HepG2 (cell line): ENCODE measurements around the gene CCDC30. TPM values are rescaled to one million over a fixed set of nuclear protein-coding genes. Genes with fewer than 3 reads are reported as not detected.

Source experiments
- ATAC-seq: fragments of 200-7000 bp; cut with Tn5 transposase; 3 replicates; pipeline ENCODE4 v1.9.1; 2020; ENCODE audit warnings: mild to moderate bottlenecking, moderate library complexity
- BruUV-seq: library from RNA; stranded (reverse); fragments of 400-500 nt; replicated peaks from 2 replicates; lab custom pipeline; 2021; lab: Mats Ljungman, UMichigan
- CTCF ChIA-PET: fragments of 300-600 bp; formaldehyde crosslinking; extraction: SDS; loops from one replicate; lab custom pipeline; 2021; ENCODE audit warnings: low total read pairs, inconsistent platforms, low intra/inter-chr PET ratio; lab: Yijun Ruan, JAX
- POLR2A ChIA-PET: fragments of 350-600 bp; sonication (Branson Sonifier 250); formaldehyde crosslinking; loops from one replicate; lab custom pipeline; 2020; ENCODE audit warnings: antibody characterized with exemption, inconsistent platforms; lab: Yijun Ruan, JAX
- DNase-seq: peaks from one replicate; pipeline ENCODE4 v3.0.0-alpha.2; 2015; ENCODE audit warnings: low spot score
- FAIRE-seq: peaks from 3 replicates; lab custom pipeline; 2011; peaks lifted over from hg19 to GRCh38; lab: Jason Lieb, UNC
- H2AFZ ChIP-seq: one replicate; pipeline ENCODE4 v1.6.1; 2011; ENCODE audit warnings: low read length, inconsistent platforms
- H3K27ac ChIP-seq: fragments of 300-600 bp; 3 replicates; pipeline ENCODE4 v1.8.0; 2011; ENCODE audit warnings: mixed run types, mild to moderate bottlenecking, mixed read lengths, low read length, inconsistent platforms; ENCODE audit not compliant: insufficient read depth; ENCODE audit errors: extremely low read length
- H3K27me3 ChIP-seq, 2 experiments: fragments of 200-600 bp in 1 of 2; 2 replicates in 1 of 2; 3 replicates in 1 of 2; pipeline versions ENCODE4 v1.6.0 to v1.8.0; 2011; ENCODE audit warnings: low read length in 2 of 2, mild to moderate bottlenecking in 2 of 2, moderate library complexity in 2 of 2, inconsistent platforms in 1 of 2; ENCODE audit not compliant: insufficient read depth in 2 of 2, control insufficient read depth in 1 of 2
- H3K36me3 ChIP-seq, 2 experiments: fragments of 200-600 bp in 1 of 2; replicated peaks in 1 of 2; 2 replicates in 1 of 2; 3 replicates in 1 of 2; pipeline versions ENCODE4 v1.5.1 to v1.8.0; 2011; ENCODE audit warnings: low read length in 2 of 2, inconsistent platforms in 1 of 2; ENCODE audit not compliant: insufficient read depth in 2 of 2, control insufficient read depth in 1 of 2
- H3K4me1 ChIP-seq: 2 replicates; pipeline ENCODE4 v1.5.1; 2012; ENCODE audit warnings: low read length, inconsistent platforms; ENCODE audit not compliant: insufficient read depth
- H3K4me2 ChIP-seq: 2 replicates; pipeline ENCODE4 v1.6.0; 2011; ENCODE audit warnings: low read depth, low read length, inconsistent platforms
- H3K4me3 ChIP-seq, 3 experiments: fragments of 200-600 bp in 1 of 3; sonication (generic), shearing (Covaris generic) in 1 of 3; replicated peaks in 1 of 3; 2 replicates each; pipeline ENCODE4 v1.5.1; 2011 to 2016; ENCODE audit warnings: low read length in 3 of 3, inconsistent platforms in 2 of 3, low read depth in 2 of 3, mild to moderate bottlenecking in 2 of 3, control low read depth in 1 of 3, mixed read lengths in 1 of 3; ENCODE audit not compliant: insufficient read depth in 1 of 3
- H3K79me2 ChIP-seq: one replicate; pipeline ENCODE4 v1.6.1; 2011; ENCODE audit warnings: low read length, inconsistent platforms; ENCODE audit not compliant: insufficient read depth
- H3K9ac ChIP-seq: 2 replicates; pipeline ENCODE4 v1.6.0; 2011; ENCODE audit warnings: mild to moderate bottlenecking, low read depth, low read length, inconsistent platforms; ENCODE audit not compliant: insufficient read depth
- H3K9me3 ChIP-seq: 2 replicates; pipeline ENCODE4 v1.5.1; 2012; ENCODE audit warnings: mild to moderate bottlenecking, low read length
- H4K20me1 ChIP-seq: 2 replicates; pipeline ENCODE4 v1.6.0; 2011; ENCODE audit warnings: inconsistent platforms, mild to moderate bottlenecking, low read length, moderate library complexity; ENCODE audit not compliant: insufficient read depth
- CHCHD3 ChIP-seq: sonication (generic); formaldehyde crosslinking; IDR thresholded peaks from 2 replicates; pipeline ENCODE4 v1.8.0; 2022; ENCODE audit warnings: mild to moderate bottlenecking, missing genetic modification reagents, moderate library complexity
- EP300 ChIP-seq, 3 experiments: sonication (generic) in 1 of 3; formaldehyde crosslinking in 1 of 3; IDR thresholded peaks; 2 replicates each; pipeline versions ENCODE4 v1.5.1 to v1.6.1; 2011 to 2020; ENCODE audit warnings: low read depth in 2 of 3, low read length in 2 of 3, borderline replicate concordance in 1 of 3, improper control_type of control experiment in 1 of 3, mild to moderate bottlenecking in 1 of 3, missing genetic modification reagents in 1 of 3, moderate library complexity in 1 of 3
- EZH2 ChIP-seq: conservative IDR thresholded peaks from 2 replicates; pipeline ENCODE4 v1.6.1; 2012; ENCODE audit warnings: mild to moderate bottlenecking, low read depth, low read length, moderate library complexity
- FLYWCH1 ChIP-seq: sonication (generic); formaldehyde crosslinking; IDR thresholded peaks from 2 replicates; pipeline ENCODE4 v1.8.1; 2023; ENCODE audit warnings: mild to moderate bottlenecking, missing genetic modification reagents
- FOXJ3 ChIP-seq: sonication (generic); formaldehyde crosslinking; IDR thresholded peaks from 2 replicates; pipeline ENCODE4 v1.4.0; 2020; ENCODE audit warnings: missing genetic modification reagents, mild to moderate bottlenecking, borderline replicate concordance
- IKZF4 ChIP-seq: sonication (generic); formaldehyde crosslinking; IDR thresholded peaks from 2 replicates; pipeline ENCODE4 v1.5.1; 2020; ENCODE audit warnings: borderline replicate concordance, mild to moderate bottlenecking, low read depth, missing genetic modification reagents; ENCODE audit errors: not compliant biosample characterization
- JUN ChIP-seq: sonication (generic); formaldehyde crosslinking; IDR thresholded peaks from 2 replicates; pipeline ENCODE4 v1.4.0; 2020; ENCODE audit warnings: mild to moderate bottlenecking, missing genetic modification reagents
- JUNB ChIP-seq: sonication (generic); formaldehyde crosslinking; IDR thresholded peaks from 2 replicates; pipeline ENCODE4 v1.8.0; 2022; ENCODE audit warnings: missing genetic modification reagents, mild to moderate bottlenecking, borderline replicate concordance
- KLF12 ChIP-seq: sonication (generic); formaldehyde crosslinking; IDR thresholded peaks from 2 replicates; pipeline ENCODE4 v1.4.0; 2020; ENCODE audit warnings: missing genetic modification reagents, borderline replicate concordance
- NBN ChIP-seq: fragments of 450-650 bp; conservative IDR thresholded peaks from 2 replicates; pipeline ENCODE4 v1.6.1; 2017
- NFRKB ChIP-seq: fragments of 450-650 bp; IDR thresholded peaks from 2 replicates; pipeline ENCODE4 v1.6.1; 2017
- PRDM10 ChIP-seq: sonication (generic); formaldehyde crosslinking; IDR thresholded peaks from 2 replicates; pipeline ENCODE4 v1.4.0; 2020; ENCODE audit warnings: low read depth, missing genetic modification reagents
- SP5 ChIP-seq: IDR thresholded peaks from 2 replicates; pipeline ENCODE4 v1.6.1; 2016; ENCODE audit warnings: low read depth, borderline replicate concordance
- ZBED4 ChIP-seq: sonication (generic); formaldehyde crosslinking; IDR thresholded peaks from 2 replicates; pipeline ENCODE4 v1.4.0; 2020; ENCODE audit warnings: missing genetic modification reagents, borderline replicate concordance
- ZNF136 ChIP-seq: sonication (generic); formaldehyde crosslinking; IDR thresholded peaks from 2 replicates; pipeline ENCODE4 v1.8.1; 2022; ENCODE audit warnings: low read depth, mild to moderate bottlenecking, moderate library complexity, missing genetic modification reagents
- ZNF326 ChIP-seq: sonication (generic); formaldehyde crosslinking; IDR thresholded peaks from 2 replicates; pipeline ENCODE4 v1.4.0; 2020; ENCODE audit warnings: missing genetic modification reagents, borderline replicate concordance
- ZNF766 ChIP-seq: sonication (generic); formaldehyde crosslinking; IDR thresholded peaks from 2 replicates; pipeline ENCODE4 v1.5.0; 2020; ENCODE audit warnings: missing genetic modification reagents, borderline replicate concordance
- ZNF788 ChIP-seq: sonication (generic); formaldehyde crosslinking; IDR thresholded peaks from 2 replicates; pipeline ENCODE4 v1.5.0; 2020; ENCODE audit warnings: mild to moderate bottlenecking, missing genetic modification reagents, borderline replicate concordance
- WGBS: methylation state at CpG from one replicate; pipeline ENCODE4 v1.1.6; 2017; ENCODE audit warnings: low lambda C conversion rate; 5-methylcytosine and 5-hydroxymethylcytosine counted together
- in situ Hi-C: cut with HindIII; loops from 2 replicates; pipeline ENCODE4 v1.10.0; 2017; ENCODE audit warnings: low pct_unique_long_range_greater_than_20kb; ENCODE audit not compliant: extremely low pct_ligation_motif_present
- intact Hi-C: fragments of 100-400 bp; cut with micrococcal nuclease; formaldehyde crosslinking; loops from one replicate; pipeline ENCODE4 v1.10.0; 2022; ENCODE audit not compliant: unreplicated experiment
- polyA plus RNA-seq, 8 experiments: library from polyadenylated mRNA; depleted of rRNA in 3 of 8; stranded (reverse) in 7 of 8; unstranded in 1 of 8; fragments of >200 nt; fragmentation: Illumina TruSeq in 4 of 8; extraction: Trizol in 4 of 8; gene quantifications; 2 replicates each; pipeline versions ENCODE4 v1.2.1 to v1.2.3, GENCODE V29; 2011 to 2016; ENCODE audit warnings: low read depth in 4 of 8, missing spikeins in 1 of 8, mixed read lengths in 1 of 8; ENCODE audit not compliant: insufficient read depth in 1 of 8
- total RNA-seq, 5 experiments: library from RNA; depleted of rRNA; stranded (reverse); fragments of >200 nt; fragmentation: Illumina TruSeq; extraction: Trizol; gene quantifications; 2 replicates each; pipeline ENCODE4 v1.2.3, GENCODE V29; 2016; ENCODE audit warnings: low read depth in 1 of 5

CCDC30 gene
- total and polyA plus RNA-seq, 2 of the 13 experiments (the other 11 are each of a cell fraction or from before 2014, with no cell fraction given): 0.25 to 0.77 TPM

DNA sequence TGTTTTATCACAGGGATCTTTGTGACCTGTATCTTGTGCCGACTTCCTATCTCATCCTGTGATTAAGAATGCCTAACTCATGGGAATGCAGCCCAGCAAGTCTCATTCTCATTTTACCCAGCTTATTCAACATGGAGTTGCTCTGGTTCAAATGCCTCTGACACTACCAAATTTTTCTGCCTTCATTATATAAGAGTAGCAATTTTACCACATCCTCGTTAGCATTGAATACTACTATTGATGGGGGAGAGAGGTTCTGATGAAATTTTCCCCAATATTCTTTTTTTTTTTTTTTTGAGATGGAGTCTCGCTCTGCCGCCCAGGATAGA is 150.7 kb downstream of the CCDC30 start:
- no TSS peak for BruUV-seq
- CTCF ChIA-PET: no interaction called here
- Histone ChIP-seq H3K9ac (no peak overlapping the region), H3K4me1 (peaks cover 8% of the 10 kb centered on the region), H3K4me2 (no peak overlapping the region), H3K27ac (no peak overlapping the region), H3K36me3 (no peaks in the 10 kb centered on the region), H3K4me3 (no peak overlapping the region), H4K20me1 (no peaks in the 10 kb centered on the region), H3K79me2 (no peaks in the 10 kb centered on the region), H3K27me3 (peaks cover 0 to 7% of the 10 kb centered on the region in 2 experiments; a peak in 1 of 5 replicates), H2AFZ (no peak overlapping the region)
- no peak for ATAC-seq
- DNase-seq: no peak
- in situ Hi-C loops: no loop called here
- FAIRE-seq: no peak
- 70% methylated on average over 4 of the region's 4 CpGs for WGBS
- TF ChIP-seq IKZF4 (CRISPR knock-in tag) (no peak), SP5 (CRISPR knock-in tag) (no peak), JUNB (CRISPR knock-in tag) (no peak), ZNF766 (no peak), ZBED4 (CRISPR knock-in tag) (no peak), EZH2 (no peak), FLYWCH1 (CRISPR knock-in tag) (no peak), EP300 (IDR thresholded peaks at IDR 0.05; ENCODE audit: low read depth in 2 of 2, low read length in 2 of 2) (no peak), EP300 (CRISPR knock-in tag; IDR thresholded peaks at IDR 0.05; ENCODE audit: borderline replicate concordance) (no peak), NBN (no peak), ZNF326 (CRISPR knock-in tag) (no peak), ZNF788 (CRISPR knock-in tag) (no peak), PRDM10 (CRISPR knock-in tag) (no peak), ZNF136 (no peak), FOXJ3 (no peak), CHCHD3 (CRISPR knock-in tag) (no peak), NFRKB (no peak), KLF12 (CRISPR knock-in tag) (no peak), JUN (CRISPR knock-in tag) (no peak)
- TF ChIP-seq, all 625 proteins: peak for 0
- H3K9me3 ChIP-seq: no peaks in the 10 kb centered on the region
- intact Hi-C loops: no loop called here
- POLR2A ChIA-PET: no interaction called here
